SKM-1 treated with dmso at 0.1 percent for 144 hours (cell line): ENCODE results near the gene CD93.

Source experiments
- DNase-seq: peaks from one replicate; lab custom pipeline; 2025; ENCODE audit not compliant: unreplicated experiment; lab: John Stamatoyannopoulos, UW

CD93 gene

DNA sequence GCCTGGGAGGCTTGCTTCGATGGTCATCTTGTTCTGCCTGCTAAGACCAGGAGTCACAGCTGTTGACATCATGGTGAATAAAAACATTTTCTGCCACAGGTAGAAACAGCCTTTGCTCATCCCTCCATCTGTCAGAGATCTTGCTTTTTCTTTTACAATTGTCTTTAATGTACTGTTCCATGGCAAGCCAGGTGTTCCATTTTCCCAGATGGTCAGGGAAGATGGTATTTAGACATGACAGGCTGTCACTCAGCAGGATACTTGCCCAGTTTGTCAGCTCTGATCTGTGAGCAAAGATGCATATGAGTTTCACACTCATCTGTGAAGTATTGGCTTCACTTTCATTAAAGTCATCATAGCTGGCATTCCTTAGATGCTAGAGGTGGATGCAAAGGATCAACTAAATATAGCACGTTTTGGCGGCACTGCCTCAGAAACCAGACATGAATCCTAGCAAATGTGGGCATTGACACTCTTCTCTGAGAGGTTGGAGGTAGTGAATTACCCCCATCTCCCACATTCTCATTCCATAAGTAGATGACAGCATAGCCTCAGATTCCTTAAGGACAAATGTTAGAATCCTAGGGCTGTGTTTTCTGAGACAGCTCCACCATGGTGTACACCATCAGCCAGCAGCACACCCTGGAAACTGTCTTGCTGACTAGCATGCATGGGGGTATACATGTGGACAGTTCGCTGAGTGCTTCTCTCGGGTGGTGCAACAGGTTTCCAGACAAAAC lies 46.8 kb downstream of the CD93 start:
- DNase-seq = no peak

DNA sequence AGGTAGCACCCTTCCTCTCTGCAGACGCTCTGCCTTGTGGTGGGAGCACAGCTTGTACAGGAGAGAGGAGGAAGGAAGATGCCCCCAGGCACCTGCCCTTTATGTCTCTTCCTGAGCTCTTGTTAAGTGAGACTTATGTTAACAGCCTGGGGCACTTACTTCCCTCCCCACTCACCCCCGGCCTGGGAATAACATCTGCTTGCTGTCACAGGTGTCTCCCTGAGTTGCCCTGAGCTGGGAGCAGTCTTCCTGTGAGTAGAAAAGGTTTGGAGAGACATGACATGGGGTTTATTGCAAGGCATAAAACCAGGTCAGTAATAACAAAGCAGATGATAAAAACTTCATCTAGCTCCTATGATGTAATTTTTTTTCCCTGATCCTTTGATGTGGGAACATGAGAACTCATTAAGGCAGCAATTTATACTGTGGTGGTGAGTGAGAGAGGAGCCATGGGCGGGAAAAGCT lies 49.1 kb downstream of the CD93 start:
- DNase-seq = no peak

DNA sequence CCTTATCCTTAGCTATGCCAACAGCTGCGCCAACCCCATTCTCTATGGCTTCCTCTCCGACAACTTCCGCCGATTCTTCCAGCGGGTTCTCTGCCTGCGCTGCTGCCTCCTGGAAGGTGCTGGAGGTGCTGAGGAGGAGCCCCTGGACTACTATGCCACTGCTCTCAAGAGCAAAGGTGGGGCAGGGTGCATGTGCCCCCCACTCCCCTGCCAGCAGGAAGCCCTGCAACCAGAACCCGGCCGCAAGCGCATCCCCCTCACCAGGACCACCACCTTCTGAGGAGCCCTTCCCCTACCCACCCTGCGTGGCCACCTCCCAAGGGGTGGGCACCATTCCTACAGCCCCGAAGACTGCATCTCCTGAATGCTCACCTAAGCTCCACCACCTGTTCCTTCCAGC lies 49.8 kb downstream of the CD93 start:
- DNase-seq = no peak

DNA sequence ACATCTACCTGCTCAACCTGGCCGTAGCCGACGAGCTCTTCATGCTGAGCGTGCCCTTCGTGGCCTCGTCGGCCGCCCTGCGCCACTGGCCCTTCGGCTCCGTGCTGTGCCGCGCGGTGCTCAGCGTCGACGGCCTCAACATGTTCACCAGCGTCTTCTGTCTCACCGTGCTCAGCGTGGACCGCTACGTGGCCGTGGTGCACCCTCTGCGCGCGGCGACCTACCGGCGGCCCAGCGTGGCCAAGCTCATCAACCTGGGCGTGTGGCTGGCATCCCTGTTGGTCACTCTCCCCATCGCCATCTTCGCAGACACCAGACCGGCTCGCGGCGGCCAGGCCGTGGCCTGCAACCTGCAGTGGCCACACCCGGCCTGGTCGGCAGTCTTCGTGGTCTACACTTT lies 50.4 kb downstream of the CD93 start:
- DNase-seq = no peak

DNA sequence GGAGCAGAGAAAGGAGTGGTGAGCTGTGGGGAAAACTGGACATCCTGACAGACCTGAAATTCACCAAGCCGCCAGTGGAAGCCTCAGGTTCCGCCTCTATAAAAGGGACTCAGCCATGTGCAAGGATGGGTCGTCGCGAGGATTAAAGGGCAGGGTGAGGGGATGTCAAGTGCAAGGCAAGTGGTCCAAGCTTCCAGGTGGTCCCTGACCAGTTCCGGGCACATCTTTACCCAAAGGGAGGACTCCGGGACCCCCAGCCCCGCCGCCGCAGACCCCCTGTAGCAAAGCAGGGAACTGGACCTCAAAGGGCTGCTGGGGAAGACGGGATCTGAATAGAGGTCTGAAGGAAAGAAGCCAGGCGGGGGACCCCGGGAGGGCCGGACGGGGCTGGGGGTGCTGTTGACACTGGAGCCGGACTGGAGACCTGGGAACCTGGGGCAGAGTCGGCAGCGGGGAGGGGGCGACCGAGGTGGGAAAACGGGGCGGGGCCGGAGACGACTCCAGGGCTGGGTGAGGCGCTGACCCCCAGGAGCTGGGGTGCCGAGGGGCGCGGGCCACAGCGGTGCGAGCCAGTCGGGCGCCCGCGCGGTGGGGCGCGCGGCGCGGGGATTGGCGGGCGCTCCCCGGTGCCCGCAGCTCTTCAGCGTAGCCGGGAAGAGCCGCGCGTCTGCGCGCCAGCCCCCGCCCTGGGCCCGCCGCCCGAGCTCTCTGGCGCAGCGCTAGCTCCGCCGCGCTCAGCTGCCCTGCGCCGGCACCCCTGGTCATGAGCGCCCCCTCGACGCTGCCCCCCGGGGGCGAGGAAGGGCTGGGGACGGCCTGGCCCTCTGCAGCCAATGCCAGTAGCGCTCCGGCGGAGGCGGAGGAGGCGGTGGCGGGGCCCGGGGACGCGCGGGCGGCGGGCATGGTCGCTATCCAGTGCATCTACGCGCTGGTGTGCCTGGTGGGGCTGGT lies 51.1 kb downstream of the CD93 start, which contains the start of gene SSTR4:
SSTR4 (plus strand) TSS at position 592 of the 951 bp plus-strand sequence; CDS start at position 764, 172 bp downstream.
- DNase-seq = no peak

DNA sequence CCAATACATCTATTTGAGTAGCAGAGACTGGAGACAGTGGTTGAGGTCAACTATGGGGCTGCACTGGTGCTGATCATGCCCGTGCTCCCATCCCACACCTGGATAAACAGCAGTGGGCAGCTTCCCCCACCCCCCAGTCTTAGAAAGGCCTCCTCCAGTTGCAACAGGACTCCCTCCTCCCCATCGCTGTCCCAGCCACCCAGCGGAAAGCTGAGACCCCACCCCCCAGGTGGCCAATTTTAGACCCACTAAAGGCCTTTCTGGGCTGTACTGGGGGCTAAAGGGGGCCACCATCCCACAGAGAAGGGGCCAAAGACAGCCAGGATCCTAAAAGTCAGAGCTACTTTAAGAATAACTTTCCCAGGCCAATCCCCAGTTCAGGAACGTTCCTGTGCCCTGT lies 52.2 kb downstream of the CD93 start:
- DNase-seq = no peak

DNA sequence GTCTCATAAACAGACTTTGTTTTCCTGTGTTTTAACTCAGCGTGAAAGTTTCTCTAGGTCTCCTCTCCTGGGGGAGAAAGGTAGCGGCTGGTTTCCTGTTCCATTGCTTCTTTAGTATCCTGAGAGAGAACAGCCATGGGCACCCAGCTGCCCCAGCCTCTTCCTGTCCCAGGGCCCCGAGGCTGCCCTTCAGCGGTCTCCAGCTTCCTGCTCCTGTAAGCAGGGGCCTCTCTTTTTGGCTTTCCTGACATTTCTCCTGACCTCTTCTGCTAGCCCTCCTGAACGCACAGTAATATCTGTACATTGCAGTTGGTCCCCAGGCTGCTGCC lies 53.4 kb downstream of the CD93 start:
- DNase-seq = no peak

DNA sequence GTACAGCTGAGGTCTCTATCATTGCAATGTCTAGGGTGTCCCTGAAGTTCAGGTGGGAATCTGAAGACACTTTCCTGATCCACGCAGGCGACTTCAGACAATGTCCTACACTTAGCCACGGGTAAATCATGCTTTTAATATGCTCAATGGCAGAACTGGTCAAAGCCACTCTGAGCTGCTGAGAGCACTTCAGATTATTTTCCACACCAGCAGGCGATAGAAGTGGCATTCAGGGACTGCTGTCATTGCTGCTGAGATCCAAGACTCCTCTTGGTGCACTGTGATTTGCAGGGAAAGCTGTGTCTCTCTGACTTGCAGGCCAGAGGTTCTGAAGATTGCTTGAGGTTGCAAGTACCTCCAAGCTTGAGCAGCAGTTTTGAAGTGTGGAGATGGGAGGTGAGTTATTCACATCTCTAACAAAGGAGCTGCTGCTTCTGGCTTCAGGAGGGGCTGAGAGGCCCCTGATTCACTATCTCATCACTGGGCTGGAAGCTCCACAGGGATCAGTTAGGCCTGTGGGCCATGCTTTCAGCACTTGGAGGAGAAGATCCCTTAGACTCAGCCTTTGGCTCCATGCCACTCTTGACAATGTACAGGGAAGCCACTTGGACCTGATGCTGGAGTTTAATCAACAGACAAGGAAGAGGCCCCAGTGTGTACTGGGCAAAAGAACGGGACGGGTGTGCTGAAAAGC lies 53.9 kb downstream of the CD93 start:
- DNase-seq = no peak

DNA sequence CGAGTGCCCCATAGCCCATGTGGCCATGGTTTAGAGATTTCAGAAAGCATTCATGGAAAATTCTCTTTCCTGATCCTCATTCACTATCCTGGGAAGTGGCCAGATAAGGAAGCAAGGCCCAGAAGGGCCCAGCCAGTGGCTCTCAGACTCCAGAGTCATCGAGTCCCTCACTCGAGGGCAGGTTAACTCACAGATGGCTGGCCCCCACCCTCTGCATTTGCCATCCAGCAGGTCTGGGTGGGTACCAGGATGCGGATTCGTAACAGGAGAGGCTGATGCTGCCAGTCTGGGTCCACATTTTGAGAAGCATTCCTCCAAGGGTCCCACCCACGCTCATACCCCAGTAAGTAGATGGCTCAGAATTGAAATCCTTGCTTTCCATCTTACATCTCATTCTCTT lies 54.8 kb downstream of the CD93 start:
- no peak for DNase-seq
